ENCODE data around the gene FXYD3. TPM values are rescaled to one million over a fixed set of nuclear protein-coding genes. Genes with fewer than 3 reads are reported as not detected.

The FXYD3 gene
- total RNA-seq, 2 experiments from 2014 or later: not detected

DNA sequence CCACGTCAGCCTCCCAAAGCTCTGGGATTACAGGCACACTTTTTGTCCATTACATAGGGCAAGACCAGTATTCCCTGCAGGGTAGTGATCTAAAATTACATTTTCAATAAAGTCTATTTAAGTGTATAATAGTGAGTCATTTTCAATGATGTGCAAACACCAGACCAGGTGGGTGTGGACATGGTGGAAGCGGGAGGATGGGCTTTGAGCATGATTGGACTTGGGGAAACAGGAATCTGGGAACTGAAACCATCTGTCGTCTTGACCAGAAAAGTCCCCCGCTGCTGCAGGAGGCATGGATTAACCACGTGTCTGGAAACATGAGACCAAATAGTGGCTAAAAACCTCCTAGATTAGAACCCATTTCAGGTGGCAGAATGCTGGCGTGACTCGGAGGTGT, 4.9 kb downstream of the FXYD3 start:
- Mint-ChIP-seq H3K4me3 (no peak overlapping the region), H3K27me3 (no peaks in the 10 kb centered on the region), H3K36me3 (ENCODE audit: low read depth) (no peaks in the 10 kb centered on the region), H3K9me3 (ENCODE audit: low read depth) (no peaks in the 10 kb centered on the region), H3K4me1 (peaks cover 13% of the 10 kb centered on the region), H3K27ac (no peak overlapping the region)
- intact Hi-C loops (cut with DNase I, micrococcal nuclease): no loop called here
- ATAC-seq (no peak), DNase-seq (no peak)
- ChIA-PET CTCF (no interaction called here), POLR2A (no interaction called here)

DNA sequence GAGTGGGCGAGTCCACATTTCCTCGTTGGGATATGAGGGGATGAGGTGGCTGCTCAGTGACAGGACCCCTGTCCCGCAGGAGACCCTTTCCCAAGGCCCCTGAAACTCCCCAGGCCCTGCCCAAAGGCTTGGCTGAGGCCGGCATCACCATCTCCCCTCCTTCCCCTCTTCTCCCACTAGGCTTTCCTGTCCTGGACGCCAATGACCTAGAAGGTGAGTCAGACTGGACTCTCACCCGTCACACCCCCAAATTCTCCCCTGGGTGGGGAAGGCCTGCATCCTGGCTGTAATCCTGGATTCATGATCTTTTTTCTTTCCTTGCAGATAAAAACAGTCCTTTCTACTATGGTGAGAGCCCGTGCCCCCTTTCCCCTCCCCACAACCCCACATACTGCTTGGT, 5.3 kb downstream of the FXYD3 start:
- H3K27ac Mint-ChIP-seq: no peak overlapping the region
- no peak overlapping the region for H3K4me3 Mint-ChIP-seq
- no peak for ATAC-seq
- no peaks in the 10 kb centered on the region for H3K27me3 Mint-ChIP-seq
- intact Hi-C loops (cut with DNase I, micrococcal nuclease): no loop called here
- ChIA-PET POLR2A (no interaction called here), CTCF (no interaction called here)
- no peak for DNase-seq
- no peaks in the 10 kb centered on the region for H3K36me3 Mint-ChIP-seq (ENCODE audit: low read depth)
- H3K4me1 Mint-ChIP-seq: peaks cover 13% of the 10 kb centered on the region
- no peaks in the 10 kb centered on the region for H3K9me3 Mint-ChIP-seq (ENCODE audit: low read depth)

DNA sequence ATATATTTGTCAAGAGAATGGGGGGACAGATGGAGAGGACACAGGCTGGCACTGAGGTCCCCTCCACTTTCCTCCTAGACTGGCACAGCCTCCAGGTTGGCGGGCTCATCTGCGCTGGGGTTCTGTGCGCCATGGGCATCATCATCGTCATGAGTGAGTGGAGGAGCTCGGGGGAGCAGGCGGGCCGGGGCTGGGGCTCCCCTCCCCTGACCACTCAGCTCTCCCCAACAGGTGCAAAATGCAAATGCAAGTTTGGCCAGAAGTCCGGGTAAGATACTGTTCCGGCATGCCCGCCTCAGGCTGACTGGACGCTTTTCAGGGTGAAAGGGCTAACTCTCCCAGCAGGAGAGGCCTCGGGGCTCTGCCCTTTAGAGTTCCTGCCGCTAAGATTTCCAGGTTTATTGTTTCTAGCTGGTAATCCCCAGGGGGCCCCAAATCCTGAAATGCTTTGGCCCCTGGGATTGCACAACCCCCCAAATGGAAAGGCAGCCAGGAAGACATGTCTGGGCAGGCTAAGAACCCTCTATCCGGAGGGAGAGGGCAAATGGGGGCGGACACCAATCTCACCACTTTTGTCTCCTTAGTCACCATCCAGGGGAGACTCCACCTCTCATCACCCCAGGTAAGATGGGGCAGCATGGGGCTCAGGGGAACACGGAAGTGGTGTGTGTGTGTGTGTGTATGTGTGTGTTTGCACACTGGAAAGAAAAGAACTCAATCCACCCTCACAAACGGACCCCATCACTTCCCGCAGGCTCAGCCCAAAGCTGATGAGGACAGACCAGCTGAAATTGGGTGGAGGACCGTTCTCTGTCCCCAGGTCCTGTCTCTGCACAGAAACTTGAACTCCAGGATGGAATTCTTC, 7.3 kb downstream of the FXYD3 start:
- CTCF ChIA-PET: interaction anchor here (0.5 kb wide), 1 partner anchor 36 kb away, joined by 3 read pairs; no protein-coding TSS in a partner anchor
- H3K27ac Mint-ChIP-seq: no peak overlapping the region
- no peak overlapping the region for H3K4me3 Mint-ChIP-seq
- H3K4me1 Mint-ChIP-seq: peaks cover 13% of the 10 kb centered on the region
- DNase-seq (no peak), ATAC-seq (no peak)
- no peaks in the 10 kb centered on the region for H3K27me3 Mint-ChIP-seq
- no peaks in the 10 kb centered on the region for H3K36me3 Mint-ChIP-seq (ENCODE audit: low read depth)
- H3K9me3 Mint-ChIP-seq (ENCODE audit: low read depth): no peaks in the 10 kb centered on the region
- POLR2A ChIA-PET: no interaction called here
- intact Hi-C loops (cut with DNase I, micrococcal nuclease): no loop called here

DNA sequence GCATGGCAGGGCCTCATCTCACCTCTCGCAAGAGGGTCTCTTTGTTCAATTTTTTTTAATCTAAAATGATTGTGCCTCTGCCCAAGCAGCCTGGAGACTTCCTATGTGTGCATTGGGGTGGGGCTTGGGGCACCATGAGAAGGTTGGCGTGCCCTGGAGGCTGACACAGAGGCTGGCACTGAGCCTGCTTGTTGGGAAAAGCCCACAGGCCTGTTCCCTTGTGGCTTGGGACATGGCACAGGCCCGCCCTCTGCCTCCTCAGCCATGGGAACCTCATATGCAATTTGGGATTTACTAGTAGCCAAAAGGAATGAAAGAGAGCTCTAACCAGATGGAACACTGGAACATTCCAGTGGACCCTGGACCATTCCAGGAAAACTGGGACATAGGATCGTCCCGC, 8.0 kb downstream of the FXYD3 start:
- Mint-ChIP-seq H3K27me3 (no peaks in the 10 kb centered on the region), H3K4me3 (peak overlapping the region; percentile 72), H3K36me3 (ENCODE audit: low read depth) (no peaks in the 10 kb centered on the region), H3K9me3 (ENCODE audit: low read depth) (no peaks in the 10 kb centered on the region), H3K27ac (no peak overlapping the region), H3K4me1 (peaks cover 13% of the 10 kb centered on the region)
- ATAC-seq: no peak
- intact Hi-C loops (cut with DNase I, micrococcal nuclease): no loop called here
- no peak for DNase-seq
- ChIA-PET CTCF (interaction anchor here (0.5 to 1.2 kb wide), 4 partner anchors 11 to 233 kb away, joined by 3 to 8 read pairs (median 4); partner anchors contain the start of gene LGI4), POLR2A (no interaction called here)

DNA sequence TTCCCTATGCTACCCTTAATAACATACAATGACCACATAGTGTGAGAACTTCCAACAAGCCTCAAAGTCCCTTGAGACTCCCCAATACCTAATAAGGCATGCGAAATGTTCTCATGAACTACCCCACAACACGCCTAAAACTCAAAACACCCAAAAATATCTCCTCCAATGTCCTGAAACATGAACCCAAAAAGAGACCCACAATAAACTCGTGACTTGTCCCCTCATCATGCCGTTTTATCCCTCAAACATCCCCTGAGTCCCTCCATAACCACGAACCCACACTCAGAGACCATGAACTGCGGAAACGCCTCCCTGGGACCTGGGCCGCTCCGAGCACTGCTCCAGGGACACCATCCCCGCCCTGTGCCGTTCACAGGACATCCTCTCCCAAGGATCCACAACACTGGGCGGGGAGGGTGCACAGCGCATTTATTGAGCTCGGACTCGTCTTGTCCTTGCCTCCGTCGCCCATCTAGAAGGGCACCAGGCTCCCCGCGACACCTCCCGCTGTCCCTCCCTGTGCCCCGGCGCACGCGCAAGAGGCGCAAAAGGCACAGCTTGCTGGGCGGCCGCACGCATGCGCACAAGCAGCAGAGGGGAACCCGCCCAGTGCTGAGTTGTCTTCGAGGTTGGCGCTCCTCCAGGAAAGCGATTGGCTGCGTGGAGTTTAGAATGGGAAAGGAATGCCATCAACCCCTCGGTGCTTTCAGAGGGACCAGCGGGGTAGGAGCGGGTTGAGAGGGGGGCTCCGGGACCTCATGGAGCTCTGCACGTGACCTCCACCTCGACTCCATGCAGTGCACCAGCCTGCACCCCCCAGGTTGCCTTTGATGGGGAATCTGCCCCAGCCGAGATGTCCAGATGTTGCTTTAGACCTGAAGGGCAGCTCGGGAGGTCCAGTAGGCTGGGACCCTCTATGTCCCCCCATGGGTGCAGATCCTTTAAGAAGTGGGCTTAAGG, 8.8 kb downstream of the FXYD3 start:
- peak overlapping the region; percentile 72 for H3K4me3 Mint-ChIP-seq
- ChIA-PET POLR2A (interaction anchor here (0.6 kb wide), 1 partner anchor 24 kb away, joined by 3 read pairs; no protein-coding TSS in a partner anchor), CTCF (interaction anchor here (0.6 to 1.6 kb wide), 13 partner anchors 10 to 540 kb away, joined by 3 to 12 read pairs (median 3); partner anchors contain the start of gene LGI4)
- H3K4me1 Mint-ChIP-seq: peaks cover 13% of the 10 kb centered on the region
- H3K36me3 Mint-ChIP-seq (ENCODE audit: low read depth): no peaks in the 10 kb centered on the region
- no peaks in the 10 kb centered on the region for H3K27me3 Mint-ChIP-seq
- H3K9me3 Mint-ChIP-seq (ENCODE audit: low read depth): no peaks in the 10 kb centered on the region
- intact Hi-C loops (cut with DNase I, micrococcal nuclease): loop anchor here in 1 of 2 experiments (1.0 kb wide), 1 partner anchor 17 kb away; no protein-coding TSS in a partner anchor
- peak; percentile 99 for ATAC-seq
- peak; percentile 93 for DNase-seq
- H3K27ac Mint-ChIP-seq: peak overlapping the region; percentile 20

DNA sequence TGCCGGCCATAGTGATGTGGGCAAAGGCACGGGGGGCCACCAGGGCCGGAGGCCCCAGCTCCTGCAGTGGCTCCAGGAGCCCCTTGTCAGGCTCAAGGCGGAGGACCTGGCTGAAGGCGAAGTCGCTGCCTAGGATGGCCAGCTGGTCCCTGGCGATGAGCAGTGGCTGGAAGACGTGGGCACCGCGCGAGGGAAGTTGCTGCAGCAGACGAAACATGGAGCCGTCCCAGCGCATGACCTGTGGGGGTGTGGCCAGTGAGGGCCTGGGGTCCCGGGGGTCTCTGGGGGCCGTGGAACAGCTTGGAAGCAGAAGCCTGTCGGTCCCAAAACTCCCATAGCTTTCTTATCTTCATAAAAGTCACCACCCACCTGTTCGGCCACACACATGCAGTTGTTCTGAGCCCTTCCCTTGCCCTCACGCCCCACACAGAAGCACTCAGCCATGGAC, 9.7 kb downstream of the FXYD3 start:
- intact Hi-C loops (cut with DNase I, micrococcal nuclease): no loop called here
- DNase-seq: no peak
- ChIA-PET POLR2A (no interaction called here), CTCF (interaction anchor here (0.6 to 1.6 kb wide), 7 partner anchors 11 to 539 kb away, joined by 3 to 12 read pairs (median 3); no protein-coding TSS in a partner anchor)
- Mint-ChIP-seq H3K9me3 (ENCODE audit: low read depth) (no peaks in the 10 kb centered on the region), H3K4me1 (peaks cover 13% of the 10 kb centered on the region), H3K4me3 (no peak overlapping the region), H3K27ac (no peak overlapping the region), H3K36me3 (ENCODE audit: low read depth) (no peaks in the 10 kb centered on the region), H3K27me3 (no peaks in the 10 kb centered on the region)
- ATAC-seq: no peak

DNA sequence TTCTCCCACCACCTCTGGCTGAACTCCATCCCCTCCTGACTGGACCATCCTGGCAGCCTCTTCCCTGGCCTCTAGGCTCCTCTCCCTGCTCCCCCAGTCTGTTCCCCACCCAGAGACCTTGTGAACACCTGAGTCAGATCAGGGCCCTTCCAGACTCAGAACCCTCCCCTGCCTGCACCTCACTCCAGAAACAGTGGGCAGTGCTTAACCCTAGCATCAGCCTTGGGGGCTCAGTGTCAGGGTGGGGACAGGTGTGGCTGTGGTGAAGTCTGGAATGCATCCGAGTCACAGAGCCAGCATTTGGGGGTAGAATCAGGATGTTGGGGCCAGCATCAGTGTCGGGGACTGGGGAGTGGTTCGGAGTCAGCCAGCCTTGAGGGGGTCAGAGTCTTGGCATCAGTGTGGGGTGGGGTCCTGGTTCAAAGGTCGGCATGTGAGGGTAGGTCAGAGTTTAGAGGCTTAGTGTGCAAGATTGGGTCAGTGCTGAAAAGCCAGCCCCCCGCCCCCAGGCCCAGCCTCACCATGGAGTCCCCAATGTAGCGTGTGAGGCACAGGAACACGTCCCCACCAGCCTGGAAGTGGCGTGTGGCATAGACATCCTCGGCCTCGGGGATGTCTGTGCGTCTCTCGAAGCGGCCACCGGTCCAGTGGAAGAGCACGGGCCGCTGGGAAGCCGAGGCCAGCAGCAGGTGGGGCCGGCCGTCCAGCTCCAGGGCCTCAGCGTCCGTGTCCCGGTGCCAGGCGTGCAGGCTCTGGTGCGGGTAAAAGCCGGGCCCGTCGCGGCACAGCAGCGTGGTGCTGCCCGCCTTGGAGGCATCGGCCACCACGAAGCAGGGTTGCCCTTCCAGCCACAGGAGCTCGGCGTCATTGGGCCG, 10.4 kb downstream of the FXYD3 start:
- DNase-seq: no peak
- intact Hi-C loops (cut with DNase I, micrococcal nuclease): no loop called here
- Mint-ChIP-seq H3K27me3 (no peaks in the 10 kb centered on the region), H3K9me3 (ENCODE audit: low read depth) (no peaks in the 10 kb centered on the region), H3K4me1 (peaks cover 13% of the 10 kb centered on the region), H3K36me3 (ENCODE audit: low read depth) (no peaks in the 10 kb centered on the region), H3K27ac (no peak overlapping the region), H3K4me3 (no peak overlapping the region)
- ChIA-PET CTCF (interaction anchor here (0.6 kb wide), 1 partner anchor 59 kb away, joined by 6 read pairs; no protein-coding TSS in a partner anchor), POLR2A (no interaction called here)
- ATAC-seq: no peak

DNA sequence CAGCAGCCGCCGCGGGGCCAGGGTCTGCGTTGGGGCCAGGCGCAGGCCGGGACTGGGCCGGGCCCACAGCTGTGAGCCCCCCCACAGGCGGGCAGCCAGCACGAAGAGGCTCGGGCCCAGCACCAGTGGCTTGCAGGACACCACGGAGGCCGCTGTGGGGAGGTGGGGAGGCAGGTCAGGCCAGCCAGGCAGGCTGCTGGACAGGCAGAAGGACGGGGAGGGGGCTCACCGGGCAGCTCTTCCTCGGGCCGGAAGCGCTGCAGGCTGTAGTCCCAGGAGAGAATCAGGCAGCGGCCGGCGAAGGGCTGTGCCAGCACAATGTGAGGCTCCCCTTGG, 11.0 kb downstream of the FXYD3 start:
- Mint-ChIP-seq H3K27ac (no peak overlapping the region), H3K36me3 (ENCODE audit: low read depth) (no peaks in the 10 kb centered on the region), H3K27me3 (no peaks in the 10 kb centered on the region), H3K4me3 (no peak overlapping the region), H3K4me1 (peaks cover 13% of the 10 kb centered on the region), H3K9me3 (ENCODE audit: low read depth) (no peaks in the 10 kb centered on the region)
- ChIA-PET CTCF (interaction anchor here (0.6 kb wide), 1 partner anchor 59 kb away, joined by 6 read pairs; no protein-coding TSS in a partner anchor), POLR2A (no interaction called here)
- ATAC-seq: no peak
- intact Hi-C loops (cut with DNase I, micrococcal nuclease): no loop called here
- no peak for DNase-seq

DNA sequence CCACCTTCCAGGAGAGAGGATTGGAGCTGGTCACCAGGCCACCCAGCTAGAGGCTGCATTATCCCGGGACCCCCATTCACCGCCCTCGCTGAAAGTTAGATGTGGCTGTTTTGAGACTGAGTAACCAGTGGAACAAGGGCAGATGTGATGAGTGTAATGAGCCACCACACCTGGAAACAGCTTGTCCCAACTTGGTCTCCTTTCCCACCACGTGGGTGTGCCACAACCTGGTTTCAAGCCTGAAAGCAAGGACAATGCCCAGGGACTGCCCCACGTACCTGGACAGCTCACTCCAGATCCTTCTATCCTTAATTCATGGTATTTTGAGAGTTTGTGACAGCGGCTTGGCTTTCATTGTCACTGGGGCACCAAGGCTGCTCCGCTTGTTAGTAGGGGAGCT, 12.2 kb downstream of the FXYD3 start:
- POLR2A ChIA-PET: no interaction called here
- ATAC-seq (no peak), DNase-seq (no peak)
- H3K36me3 Mint-ChIP-seq (ENCODE audit: low read depth): no peaks in the 10 kb centered on the region
- H3K27me3 Mint-ChIP-seq: no peaks in the 10 kb centered on the region
- H3K9me3 Mint-ChIP-seq (ENCODE audit: low read depth): peaks cover 4% of the 10 kb centered on the region
- peaks cover 13% of the 10 kb centered on the region for H3K4me1 Mint-ChIP-seq
- H3K27ac Mint-ChIP-seq: no peak overlapping the region
- H3K4me3 Mint-ChIP-seq: no peak overlapping the region
- CTCF ChIA-PET: interaction anchor here (0.5 to 1.3 kb wide), 5 partner anchors 8 to 497 kb away, joined by 3 to 5 read pairs (median 3); no protein-coding TSS in a partner anchor
- intact Hi-C loops (cut with DNase I, micrococcal nuclease): no loop called here

DNA sequence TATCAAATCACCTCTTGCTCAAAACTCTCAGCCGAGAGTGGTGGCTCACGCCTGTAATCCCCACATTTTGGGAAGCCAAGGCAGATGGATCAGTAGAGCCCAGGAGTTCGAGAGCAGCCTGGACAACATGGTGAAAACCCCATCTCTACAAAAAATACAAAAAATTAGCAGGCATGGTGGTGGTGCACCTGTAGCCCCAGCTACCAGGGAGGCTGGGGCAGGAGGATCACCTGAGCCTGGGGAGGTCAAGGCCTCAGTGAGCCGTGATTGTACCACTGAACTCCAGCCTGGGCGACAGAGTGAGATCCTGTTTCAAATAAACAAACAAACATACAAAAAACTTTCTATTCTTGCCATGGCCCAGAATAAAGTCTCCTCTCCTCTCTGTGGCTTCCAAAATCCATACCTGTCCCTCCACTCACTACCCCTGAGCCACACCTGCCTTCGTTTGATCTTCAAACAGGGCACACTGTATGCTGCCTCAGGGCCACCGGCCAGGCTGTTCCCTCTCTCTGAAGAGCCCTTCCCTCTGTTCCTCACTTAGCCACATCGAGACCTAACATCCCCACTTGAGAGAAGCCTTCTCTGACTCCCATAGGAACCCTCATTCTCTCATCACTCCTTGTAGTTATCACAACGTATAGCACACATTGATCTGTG, 12.9 kb downstream of the FXYD3 start:
- no peaks in the 10 kb centered on the region for H3K27me3 Mint-ChIP-seq
- POLR2A ChIA-PET: no interaction called here
- intact Hi-C loops (cut with DNase I, micrococcal nuclease): no loop called here
- no peak for DNase-seq
- H3K4me3 Mint-ChIP-seq: no peak overlapping the region
- peaks cover 7% of the 10 kb centered on the region for H3K9me3 Mint-ChIP-seq (ENCODE audit: low read depth)
- ATAC-seq: no peak
- CTCF ChIA-PET: interaction anchor here (1.1 to 1.3 kb wide), 2 partner anchors 8 to 12 kb away, joined by 3 to 5 read pairs; no protein-coding TSS in a partner anchor
- H3K27ac Mint-ChIP-seq: no peak overlapping the region
- H3K36me3 Mint-ChIP-seq (ENCODE audit: low read depth): no peaks in the 10 kb centered on the region
- peaks cover 13% of the 10 kb centered on the region for H3K4me1 Mint-ChIP-seq

Measured in activated CD4-positive, alpha-beta T cell treated with anti-CD3 and anti-CD28 coated beads for 36 hours (primary cell).